ENCODE results near the gene CHRNA5.

DNA sequence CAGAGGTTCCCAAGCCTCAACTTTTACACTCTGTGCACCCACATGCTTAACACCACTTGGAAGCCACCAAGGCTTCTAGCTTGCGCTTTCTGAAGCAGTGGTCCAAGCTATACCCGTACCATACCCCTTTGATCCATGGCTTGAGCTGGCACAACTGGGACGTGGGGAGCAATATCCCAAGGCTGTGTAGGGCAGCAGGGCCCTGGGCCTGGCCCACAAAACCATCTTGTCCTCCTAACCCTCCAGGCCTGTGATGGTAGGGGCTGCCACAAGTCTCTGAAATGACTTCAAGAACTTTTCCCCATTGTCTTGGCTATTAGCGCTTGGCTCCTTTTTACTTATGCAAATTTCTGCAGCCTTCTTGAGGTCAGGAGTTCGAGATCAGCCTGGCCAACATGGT is 41.1 kb upstream of the CHRNA5 start:
- TF ChIP-seq CEBPB (IDR thresholded peaks at IDR 0.05) (no peak), EP300 (IDR thresholded peaks at IDR 0.05) (no peak), RARB (CRISPR knock-in tag; IDR thresholded peaks at IDR 0.05) (no peak), NR3C1 (IDR thresholded peaks at IDR 0.05) (no peak), POLR2AphosphoS2 (conservative IDR thresholded peaks at IDR 0.05; ENCODE audit: low read length) (no peak), SMC3 (IDR thresholded peaks at IDR 0.05) (no peak), RFX5 (IDR thresholded peaks at IDR 0.05) (no peak), HOXB5 (CRISPR knock-in tag; IDR thresholded peaks at IDR 0.05) (no peak), POLR2A (IDR thresholded peaks at IDR 0.05; ENCODE audit: low read length) (no peak)
- TF ChIP-seq, protein P1, sequence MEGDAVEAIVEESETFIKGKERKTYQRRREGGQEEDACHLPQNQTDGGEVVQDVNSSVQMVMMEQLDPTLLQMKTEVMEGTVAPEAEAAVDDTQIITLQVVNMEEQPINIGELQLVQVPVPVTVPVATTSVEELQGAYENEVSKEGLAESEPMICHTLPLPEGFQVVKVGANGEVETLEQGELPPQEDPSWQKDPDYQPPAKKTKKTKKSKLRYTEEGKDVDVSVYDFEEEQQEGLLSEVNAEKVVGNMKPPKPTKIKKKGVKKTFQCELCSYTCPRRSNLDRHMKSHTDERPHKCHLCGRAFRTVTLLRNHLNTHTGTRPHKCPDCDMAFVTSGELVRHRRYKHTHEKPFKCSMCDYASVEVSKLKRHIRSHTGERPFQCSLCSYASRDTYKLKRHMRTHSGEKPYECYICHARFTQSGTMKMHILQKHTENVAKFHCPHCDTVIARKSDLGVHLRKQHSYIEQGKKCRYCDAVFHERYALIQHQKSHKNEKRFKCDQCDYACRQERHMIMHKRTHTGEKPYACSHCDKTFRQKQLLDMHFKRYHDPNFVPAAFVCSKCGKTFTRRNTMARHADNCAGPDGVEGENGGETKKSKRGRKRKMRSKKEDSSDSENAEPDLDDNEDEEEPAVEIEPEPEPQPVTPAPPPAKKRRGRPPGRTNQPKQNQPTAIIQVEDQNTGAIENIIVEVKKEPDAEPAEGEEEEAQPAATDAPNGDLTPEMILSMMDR (IDR thresholded peaks at IDR 0.05): no peak

Data from A549 (cell line).